Thoracic aorta (tissue), 2 donors: ENCODE measurements around the gene HS3ST3A1. TPM values are rescaled to one million over a fixed set of nuclear protein-coding genes. Genes with fewer than 3 reads are reported as not detected.

ENCODE experiments used
- ATAC-seq: fragments of 150-250 bp; one replicate; pipeline ENCODE4 v1.8.0; 2017; ENCODE audit warnings: low read depth; ENCODE audit not compliant: insufficient number of reproducible peaks, low FRiP score
- DNase-seq: peaks from one replicate; pipeline ENCODE4 v3.0.0-alpha.2; 2020; ENCODE audit warnings: low spot score
- H3K27ac ChIP-seq, 2 donors: fragments of 200-600 bp; sonication (generic); 1 replicate in 1 of 2; 2 replicates in 1 of 2; pipeline ENCODE4 v1.5.1; 2016; ENCODE audit warnings: mild to moderate bottlenecking in 2 of 2, moderate library complexity in 2 of 2
- H3K27me3 ChIP-seq: fragments of 200-600 bp; sonication (generic); replicated peaks from 2 replicates; pipeline ENCODE4 v1.6.0; 2016; ENCODE audit warnings: mild to moderate bottlenecking; ENCODE audit not compliant: insufficient read depth
- H3K36me3 ChIP-seq: fragments of 200-600 bp; sonication (generic); one replicate; pipeline ENCODE4 v1.5.1; 2016
- H3K4me1 ChIP-seq, 2 donors: fragments of 200-600 bp; sonication (generic); 1 replicate in 1 of 2; 2 replicates in 1 of 2; pipeline versions ENCODE4 v1.5.1 to v1.6.0; 2016; ENCODE audit warnings: low read depth in 2 of 2, mild to moderate bottlenecking in 1 of 2; ENCODE audit not compliant: control insufficient read depth in 1 of 2
- H3K4me3 ChIP-seq: fragments of 200-600 bp; sonication (generic); 2 replicates; pipeline ENCODE4 v1.5.1; 2016; ENCODE audit warnings: mild to moderate bottlenecking
- H3K9me3 ChIP-seq: fragments of 200-600 bp; sonication (generic); 2 replicates; pipeline ENCODE4 v1.5.1; 2016
- CTCF ChIP-seq: fragments of 200-600 bp; sonication (generic); IDR thresholded peaks from one replicate; pipeline ENCODE4 v1.5.1; 2019; ENCODE audit warnings: antibody characterized with exemption
- total RNA-seq, 2 donors: library from RNA; depleted of rRNA; stranded (reverse); fragments of >200 nt; gene quantifications; one replicate each; pipeline versions ENCODE4 v1.1.0 to v1.2.3, GENCODE V29; 2016

The HS3ST3A1 gene
- total RNA-seq, 2 donors from 2014 or later, result 1.5 to 5.4 TPM

GRCh38 chr17:13476720-13477119 is 125.0 kb downstream of the HS3ST3A1 start:
- no peak overlapping the region for H3K27ac ChIP-seq
- no peaks in the 10 kb centered on the region for H3K4me1 ChIP-seq
- no peak for TF ChIP-seq CTCF
- H3K4me3 ChIP-seq, result no peak overlapping the region
- no peaks in the 10 kb centered on the region for H3K36me3 ChIP-seq
- DNase-seq (no peak), ATAC-seq (no peak)
- no peaks in the 10 kb centered on the region for H3K9me3 ChIP-seq
- H3K27me3 ChIP-seq, result no peaks in the 10 kb centered on the region

GRCh38 chr17:13475574-13476223 is 126.0 kb downstream of the HS3ST3A1 start:
- Histone ChIP-seq H3K36me3 (no peaks in the 10 kb centered on the region), H3K9me3 (no peaks in the 10 kb centered on the region), H3K27me3 (no peaks in the 10 kb centered on the region), H3K4me3 (no peak overlapping the region), H3K27ac (no peak overlapping the region), H3K4me1 (no peaks in the 10 kb centered on the region)
- no peak for TF ChIP-seq CTCF
- DNase-seq, result no peak
- no peak for ATAC-seq

GRCh38 chr17:13474073-13474800 is 127.5 kb downstream of the HS3ST3A1 start:
- no peaks in the 10 kb centered on the region for H3K4me1 ChIP-seq
- no peak overlapping the region for H3K4me3 ChIP-seq
- H3K36me3 ChIP-seq, result no peaks in the 10 kb centered on the region
- H3K9me3 ChIP-seq, result no peaks in the 10 kb centered on the region
- no peaks in the 10 kb centered on the region for H3K27me3 ChIP-seq
- DNase-seq, result no peak
- TF ChIP-seq CTCF, result no peak
- H3K27ac ChIP-seq, result no peak overlapping the region
- ATAC-seq, result no peak

- Histone ChIP-seq H3K27me3 (no peaks in the 10 kb centered on the region), H3K9me3 (no peaks in the 10 kb centered on the region), H3K36me3 (no peaks in the 10 kb centered on the region), H3K27ac (no peak overlapping the region), H3K4me1 (no peaks in the 10 kb centered on the region), H3K4me3 (no peak overlapping the region)
- no peak for ATAC-seq
- no peak for DNase-seq
- TF ChIP-seq CTCF, result no peak
These were observed 136.1 kb downstream of the HS3ST3A1 start for GRCh38 chr17:13465678-13466077.

- no peaks in the 10 kb centered on the region for H3K36me3 ChIP-seq
- no peaks in the 10 kb centered on the region for H3K4me1 ChIP-seq
- no peaks in the 10 kb centered on the region for H3K9me3 ChIP-seq
- no peak overlapping the region for H3K27ac ChIP-seq
- no peak for TF ChIP-seq CTCF
- no peaks in the 10 kb centered on the region for H3K27me3 ChIP-seq
- DNase-seq (no peak), ATAC-seq (no peak)
- no peak overlapping the region for H3K4me3 ChIP-seq
These were observed 139.0 kb downstream of the HS3ST3A1 start for GRCh38 chr17:13462673-13463124.
